DMS153 treated with DMSO at 0.1 percent for 48 hours (cell line): ENCODE measurements around the gene PLXND1.
"Not testable (repeated sequence)": the region's sequence is repeated elsewhere in the genome, so short reads cannot be mapped to it uniquely, and the experiment has no call there.

Experiments used
- DNase-seq: peaks from one replicate; lab custom pipeline; 2025; ENCODE audit not compliant: unreplicated experiment; lab: John Stamatoyannopoulos, UW

The PLXND1 gene, protein sequence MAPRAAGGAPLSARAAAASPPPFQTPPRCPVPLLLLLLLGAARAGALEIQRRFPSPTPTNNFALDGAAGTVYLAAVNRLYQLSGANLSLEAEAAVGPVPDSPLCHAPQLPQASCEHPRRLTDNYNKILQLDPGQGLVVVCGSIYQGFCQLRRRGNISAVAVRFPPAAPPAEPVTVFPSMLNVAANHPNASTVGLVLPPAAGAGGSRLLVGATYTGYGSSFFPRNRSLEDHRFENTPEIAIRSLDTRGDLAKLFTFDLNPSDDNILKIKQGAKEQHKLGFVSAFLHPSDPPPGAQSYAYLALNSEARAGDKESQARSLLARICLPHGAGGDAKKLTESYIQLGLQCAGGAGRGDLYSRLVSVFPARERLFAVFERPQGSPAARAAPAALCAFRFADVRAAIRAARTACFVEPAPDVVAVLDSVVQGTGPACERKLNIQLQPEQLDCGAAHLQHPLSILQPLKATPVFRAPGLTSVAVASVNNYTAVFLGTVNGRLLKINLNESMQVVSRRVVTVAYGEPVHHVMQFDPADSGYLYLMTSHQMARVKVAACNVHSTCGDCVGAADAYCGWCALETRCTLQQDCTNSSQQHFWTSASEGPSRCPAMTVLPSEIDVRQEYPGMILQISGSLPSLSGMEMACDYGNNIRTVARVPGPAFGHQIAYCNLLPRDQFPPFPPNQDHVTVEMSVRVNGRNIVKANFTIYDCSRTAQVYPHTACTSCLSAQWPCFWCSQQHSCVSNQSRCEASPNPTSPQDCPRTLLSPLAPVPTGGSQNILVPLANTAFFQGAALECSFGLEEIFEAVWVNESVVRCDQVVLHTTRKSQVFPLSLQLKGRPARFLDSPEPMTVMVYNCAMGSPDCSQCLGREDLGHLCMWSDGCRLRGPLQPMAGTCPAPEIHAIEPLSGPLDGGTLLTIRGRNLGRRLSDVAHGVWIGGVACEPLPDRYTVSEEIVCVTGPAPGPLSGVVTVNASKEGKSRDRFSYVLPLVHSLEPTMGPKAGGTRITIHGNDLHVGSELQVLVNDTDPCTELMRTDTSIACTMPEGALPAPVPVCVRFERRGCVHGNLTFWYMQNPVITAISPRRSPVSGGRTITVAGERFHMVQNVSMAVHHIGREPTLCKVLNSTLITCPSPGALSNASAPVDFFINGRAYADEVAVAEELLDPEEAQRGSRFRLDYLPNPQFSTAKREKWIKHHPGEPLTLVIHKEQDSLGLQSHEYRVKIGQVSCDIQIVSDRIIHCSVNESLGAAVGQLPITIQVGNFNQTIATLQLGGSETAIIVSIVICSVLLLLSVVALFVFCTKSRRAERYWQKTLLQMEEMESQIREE (N-terminal part only)

DNA sequence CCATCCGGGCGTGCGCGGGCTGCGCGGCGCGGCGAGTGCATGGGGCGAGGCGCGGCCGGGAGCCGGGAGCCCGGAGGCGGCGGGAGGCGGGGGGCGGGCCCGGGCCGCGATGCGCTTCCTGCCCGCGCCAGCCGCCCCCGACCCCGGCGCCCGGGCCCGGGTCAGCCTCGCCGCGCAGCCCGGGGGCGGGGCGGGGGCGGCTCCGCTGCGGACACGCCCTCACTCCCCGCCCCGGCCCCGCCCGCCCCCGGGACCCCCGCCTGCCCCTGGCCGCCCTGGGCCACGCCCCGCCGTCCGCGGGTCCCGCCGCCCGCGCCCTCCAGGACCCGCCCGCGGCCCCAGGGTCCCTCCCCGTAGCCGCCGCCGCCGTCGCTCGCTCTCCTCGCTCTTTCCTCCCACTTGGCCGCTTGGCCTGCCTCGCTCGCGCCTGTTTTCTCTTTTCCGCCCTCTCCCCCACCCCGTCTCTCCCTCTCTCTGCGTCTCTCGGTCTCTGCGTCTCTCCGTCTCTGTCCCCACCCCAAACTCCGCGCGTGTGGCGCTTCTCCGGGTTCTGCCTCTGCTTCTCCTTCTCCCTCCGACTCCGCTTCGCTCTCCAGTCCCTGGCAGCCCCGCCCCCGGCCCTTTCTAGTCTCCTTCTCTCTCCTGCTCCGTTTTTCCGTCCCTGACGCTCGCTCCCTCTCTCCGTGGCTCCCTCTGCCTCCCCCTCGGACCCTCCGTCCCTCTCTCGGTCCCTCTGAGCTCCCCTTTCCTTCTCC, at the start of gene PLXND1:
TSS of gene PLXND1 (minus strand) at position 41 of the 755 bp plus-strand sequence. CDS start at position 4, 37 bp downstream.
- peak; percentile 50 for DNase-seq

DNA sequence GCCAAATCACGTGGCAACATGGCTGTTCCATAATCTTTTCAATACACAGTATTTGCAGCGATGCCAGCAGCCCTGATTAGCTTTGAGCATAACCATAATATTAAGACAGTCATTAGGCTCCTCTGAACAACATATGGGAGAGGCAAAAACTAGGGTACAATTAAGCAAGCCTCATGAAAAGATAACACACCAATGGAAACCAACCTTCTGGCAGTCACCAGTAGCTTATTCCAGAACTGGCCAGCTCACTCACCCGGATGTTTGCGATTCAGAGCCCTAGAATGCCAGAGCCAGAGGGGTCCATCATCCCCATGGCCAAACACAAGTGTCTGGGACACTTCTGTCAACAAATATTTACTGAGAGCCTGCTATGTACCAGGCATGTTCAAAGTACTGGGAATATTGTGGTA, 48.8 kb upstream of the PLXND1 start:
- DNase-seq, result no peak

DNA sequence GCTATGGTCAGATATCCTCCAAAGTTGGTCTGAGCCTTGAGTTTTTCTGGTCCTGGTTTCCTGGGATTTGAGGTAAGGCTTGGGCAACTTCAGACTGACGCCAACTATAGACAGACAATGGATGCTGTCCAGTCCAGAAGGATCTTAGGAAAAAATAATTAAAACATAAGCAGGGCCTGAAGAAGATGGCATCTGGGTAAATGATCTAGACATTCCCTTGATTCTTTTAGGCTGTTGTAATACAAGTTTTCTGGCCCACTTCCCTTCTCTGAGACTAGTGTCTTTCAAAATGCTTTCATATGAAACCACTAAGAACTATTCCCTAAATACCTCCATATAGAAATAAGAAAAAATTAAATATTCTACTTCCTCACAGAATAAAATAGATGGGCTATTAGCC, 47.7 kb upstream of the PLXND1 start:
- DNase-seq, result no peak

DNA sequence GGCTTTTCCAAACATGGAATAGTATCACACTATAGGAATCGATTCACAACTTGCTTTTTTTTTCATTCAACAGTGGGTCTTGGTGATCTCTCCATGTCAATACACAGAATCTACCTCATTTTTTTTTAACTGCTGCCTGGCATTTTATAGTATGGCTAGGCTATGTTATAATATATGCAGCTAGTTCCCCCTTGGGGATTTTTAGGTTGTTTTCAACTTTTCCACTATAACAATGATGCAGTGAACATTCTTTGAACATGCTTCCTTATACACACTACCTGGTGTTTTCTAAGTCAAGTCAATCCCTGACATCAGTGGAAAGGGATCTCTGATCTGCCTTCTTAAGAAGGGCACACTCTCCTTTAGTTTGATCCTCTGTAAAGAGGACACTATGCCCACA, 46.5 kb upstream of the PLXND1 start:
- no peak for DNase-seq

DNA sequence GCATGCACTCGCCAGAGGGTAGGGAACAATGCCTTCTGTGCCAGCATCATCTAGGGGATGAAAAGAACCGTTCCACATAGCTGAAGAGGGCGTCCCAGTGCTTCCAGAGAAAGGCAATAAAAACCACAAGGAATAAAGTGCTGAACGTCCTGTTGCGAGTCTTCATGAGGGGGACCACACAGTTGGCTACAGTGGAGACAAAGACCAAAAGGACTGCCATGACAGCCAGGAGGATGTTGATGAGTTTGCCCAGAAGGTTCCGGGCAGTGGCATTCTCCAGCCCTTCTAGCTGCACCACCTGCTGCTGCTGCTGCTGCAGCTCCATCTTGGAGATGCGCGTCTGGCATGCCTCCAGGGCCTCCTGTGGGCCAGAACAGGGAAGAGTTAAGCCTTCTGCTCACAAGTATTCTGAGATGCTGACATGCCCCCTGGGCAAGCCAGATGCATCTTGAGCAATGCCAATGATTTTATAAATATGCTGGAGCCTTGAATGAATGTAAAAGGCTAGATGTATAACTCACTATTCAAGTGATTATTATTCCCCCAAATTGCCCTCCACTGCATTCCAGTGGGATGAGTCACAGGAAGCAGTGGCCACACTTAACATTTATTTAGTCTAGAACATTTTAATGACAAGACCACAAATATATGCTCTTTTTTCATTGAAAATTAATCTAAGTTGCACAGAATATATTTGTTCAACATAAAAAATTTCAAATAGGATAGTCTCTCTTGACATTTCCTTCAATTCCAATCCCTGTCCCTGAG, 45.1 kb upstream of the PLXND1 start:
- no peak for DNase-seq

DNA sequence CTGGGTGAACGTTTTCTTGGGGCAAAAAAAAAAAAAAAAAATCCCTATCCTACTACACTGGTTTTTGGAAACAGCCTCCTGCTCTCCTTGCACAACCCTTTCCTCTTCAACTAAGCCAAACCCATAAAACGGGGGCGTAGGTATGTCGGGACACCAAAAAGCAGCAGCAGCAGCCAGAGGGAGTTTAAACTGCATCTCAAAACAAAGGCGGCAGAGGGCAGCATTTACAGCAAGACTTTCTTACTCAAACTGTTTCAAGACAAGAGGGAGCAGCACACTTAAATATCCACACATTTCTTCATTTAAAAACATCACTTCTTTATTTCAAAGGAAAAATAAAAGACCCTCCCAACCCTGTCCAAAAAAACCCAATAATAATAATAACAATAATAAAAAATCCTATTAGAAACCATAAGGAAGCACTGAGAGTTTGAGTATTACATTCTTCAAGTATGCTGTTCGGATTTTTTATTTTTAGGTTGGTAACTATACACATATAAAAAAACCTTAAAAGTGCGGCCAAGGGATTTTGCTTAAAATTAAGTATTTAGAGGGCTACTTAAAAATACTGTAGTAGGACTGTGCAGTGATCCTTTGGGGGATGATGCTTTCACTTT, 43.9 kb upstream of the PLXND1 start:
- no peak for DNase-seq

DNA sequence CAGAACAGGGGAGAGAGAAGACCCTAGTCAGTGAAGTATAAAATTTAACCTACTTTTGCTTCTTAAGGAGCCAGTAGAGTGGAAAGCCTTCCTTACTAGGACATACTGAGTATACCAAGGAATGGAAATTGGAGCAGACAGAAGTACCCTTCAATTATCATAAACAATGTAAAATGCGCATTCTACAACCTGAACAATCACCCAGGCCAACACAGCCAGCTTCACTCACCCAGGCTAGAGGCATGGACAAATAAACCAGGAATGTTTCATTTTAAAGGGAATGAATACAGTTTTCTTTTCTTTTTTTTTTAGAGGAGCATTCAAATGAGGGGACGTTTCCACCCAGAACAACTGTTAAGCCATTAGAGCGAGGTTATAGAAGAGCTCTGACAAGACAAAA, 41.9 kb upstream of the PLXND1 start:
- no peak for DNase-seq

DNA sequence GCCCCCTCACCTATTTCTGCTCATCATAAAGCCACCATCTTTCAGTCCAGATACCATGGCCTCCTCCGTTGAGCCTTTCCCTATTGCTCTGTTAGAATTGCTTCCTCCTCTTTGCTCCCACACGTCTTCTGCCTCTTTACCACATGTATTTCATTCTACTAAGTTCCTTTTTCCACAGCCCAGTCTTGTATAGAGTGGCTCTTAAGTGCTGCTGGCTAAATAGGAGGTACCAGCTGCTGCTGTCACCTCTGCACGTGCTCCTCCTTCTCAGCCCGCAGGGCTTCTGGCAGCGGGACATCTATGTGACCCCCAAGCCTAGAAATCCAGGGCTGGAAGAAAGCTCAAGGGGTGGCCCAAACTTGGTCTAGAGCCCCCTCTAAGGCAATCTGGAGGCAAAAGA, 38.8 kb upstream of the PLXND1 start:
- no peak for DNase-seq

DNA sequence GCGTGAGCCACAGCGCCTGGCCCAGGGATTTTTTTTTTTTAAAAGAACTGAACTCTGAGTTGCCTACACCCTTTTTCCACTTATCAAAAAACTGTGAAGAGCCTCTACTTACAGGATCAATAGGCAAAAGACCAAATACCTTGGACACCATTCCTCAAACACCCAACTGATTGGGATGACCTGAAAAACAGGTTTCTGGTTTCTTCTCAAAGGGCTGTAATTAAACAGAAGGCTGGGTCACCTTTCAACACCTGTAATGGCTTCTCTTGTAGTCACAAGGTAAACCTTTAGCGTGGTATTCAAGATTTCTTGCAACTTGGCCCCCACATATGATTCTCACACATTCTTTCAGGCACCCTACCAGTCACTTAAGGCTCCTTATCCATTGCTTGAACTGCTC, 38.4 kb upstream of the PLXND1 start:
- DNase-seq, result no peak

DNA sequence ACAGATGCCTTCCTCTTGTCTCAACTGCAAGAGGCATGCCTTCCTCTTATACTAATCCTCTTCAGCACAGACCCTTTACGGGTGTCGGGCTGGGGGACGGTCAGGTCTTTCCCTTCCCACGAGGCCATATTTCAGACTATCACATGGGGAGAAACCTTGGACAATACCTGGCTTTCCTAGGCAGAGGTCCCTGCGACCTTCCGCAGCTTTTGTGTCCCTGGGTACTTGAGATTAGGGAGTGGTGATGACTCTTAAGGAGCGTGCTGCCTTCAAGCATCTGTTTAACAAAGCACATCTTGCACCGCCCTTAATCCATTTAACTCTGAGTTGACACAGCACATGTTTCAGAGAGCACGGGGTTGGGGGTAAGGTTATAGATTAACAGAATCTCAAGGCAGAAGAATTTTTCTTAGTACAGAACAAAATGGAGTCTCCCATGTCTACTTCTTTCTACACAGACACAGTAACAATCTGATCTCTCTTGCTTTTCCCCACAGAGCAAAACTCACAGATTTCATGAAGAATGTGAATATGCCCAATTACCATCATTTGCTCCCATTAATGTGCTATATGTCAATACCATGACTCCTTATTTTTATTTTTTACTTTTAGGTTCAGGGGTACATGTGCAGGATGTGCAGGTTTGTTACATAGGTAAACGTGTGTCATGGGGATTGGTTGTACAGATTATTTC, 35.2 kb upstream of the PLXND1 start:
- not testable (repeated sequence) for DNase-seq

DNA sequence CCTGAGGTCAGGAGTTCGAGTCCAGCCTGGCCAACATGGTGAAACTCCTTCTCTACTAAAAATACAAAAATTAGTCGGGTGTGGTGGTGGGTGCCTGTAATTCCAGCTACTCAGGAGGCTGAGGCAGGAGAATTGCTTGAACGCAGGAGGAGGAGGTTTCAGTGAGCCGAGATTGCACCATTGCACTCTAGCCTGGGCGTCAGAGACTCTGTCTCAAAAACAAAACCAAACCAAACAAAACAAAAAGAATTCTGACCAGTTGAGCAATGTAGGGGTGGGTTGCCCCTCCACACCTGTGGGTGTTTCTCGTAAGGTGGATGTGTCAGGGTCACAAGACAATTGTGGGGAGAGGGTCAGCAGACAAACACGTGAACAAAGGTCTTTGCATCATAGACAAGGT, 34.5 kb upstream of the PLXND1 start:
- DNase-seq, result not testable (repeated sequence)

DNA sequence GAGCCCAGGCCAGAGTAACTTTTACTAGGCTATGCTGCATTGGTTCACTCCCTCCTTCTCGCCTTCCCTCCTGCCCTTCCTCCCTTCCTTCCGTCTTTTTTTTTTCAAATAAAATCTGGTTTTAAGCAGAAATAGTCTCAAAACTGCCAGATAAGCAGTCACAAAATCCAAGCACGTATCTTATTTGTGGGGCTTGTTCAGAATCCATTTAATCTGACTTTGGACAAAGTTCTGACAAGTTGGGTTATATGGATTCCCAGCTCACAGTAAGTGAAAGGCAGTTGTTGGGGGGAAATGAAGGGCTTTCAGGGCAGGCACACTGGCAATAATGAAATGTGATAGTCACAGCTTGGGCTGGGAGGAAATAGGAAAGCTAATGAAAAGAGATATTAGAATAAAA, 32.0 kb upstream of the PLXND1 start:
- no peak for DNase-seq

DNA sequence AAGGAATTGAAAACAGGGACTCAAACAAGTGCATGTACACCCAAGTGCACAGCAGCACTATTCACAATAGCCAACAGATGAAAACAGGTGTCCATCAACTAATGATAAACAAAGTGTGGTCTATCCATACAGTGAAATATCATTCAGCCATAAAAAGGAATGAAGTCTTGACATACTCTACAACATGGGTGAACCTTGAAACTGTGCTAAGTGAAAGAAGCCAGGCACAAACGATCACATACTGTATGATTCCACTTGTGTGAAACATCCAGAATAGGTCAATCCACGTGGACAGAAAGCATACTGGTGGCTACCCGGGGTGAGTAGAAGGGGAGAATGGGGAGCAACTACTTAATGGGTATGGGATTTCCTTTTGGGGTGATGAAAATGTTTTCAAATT, 29.6 kb upstream of the PLXND1 start:
- DNase-seq, result no peak

DNA sequence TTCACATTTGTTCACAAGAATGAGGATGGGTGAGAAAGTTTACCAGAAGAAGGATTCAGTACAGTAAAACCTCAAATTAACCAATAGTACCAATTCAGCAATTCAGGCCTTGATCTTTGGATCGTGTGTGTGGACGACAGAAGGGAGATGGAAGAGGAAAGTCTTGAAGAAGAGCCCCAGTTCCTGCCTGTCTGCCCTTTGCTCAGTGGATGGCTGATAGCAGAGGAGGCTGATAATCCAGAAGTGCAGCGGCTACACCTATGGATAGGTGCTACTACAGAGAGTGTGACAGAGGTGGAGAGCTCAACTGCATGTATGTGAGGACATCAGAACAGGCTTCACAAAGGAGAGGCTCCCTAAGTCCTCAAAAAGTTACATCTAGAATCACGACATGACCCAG, 29.2 kb upstream of the PLXND1 start:
- no peak for DNase-seq

DNA sequence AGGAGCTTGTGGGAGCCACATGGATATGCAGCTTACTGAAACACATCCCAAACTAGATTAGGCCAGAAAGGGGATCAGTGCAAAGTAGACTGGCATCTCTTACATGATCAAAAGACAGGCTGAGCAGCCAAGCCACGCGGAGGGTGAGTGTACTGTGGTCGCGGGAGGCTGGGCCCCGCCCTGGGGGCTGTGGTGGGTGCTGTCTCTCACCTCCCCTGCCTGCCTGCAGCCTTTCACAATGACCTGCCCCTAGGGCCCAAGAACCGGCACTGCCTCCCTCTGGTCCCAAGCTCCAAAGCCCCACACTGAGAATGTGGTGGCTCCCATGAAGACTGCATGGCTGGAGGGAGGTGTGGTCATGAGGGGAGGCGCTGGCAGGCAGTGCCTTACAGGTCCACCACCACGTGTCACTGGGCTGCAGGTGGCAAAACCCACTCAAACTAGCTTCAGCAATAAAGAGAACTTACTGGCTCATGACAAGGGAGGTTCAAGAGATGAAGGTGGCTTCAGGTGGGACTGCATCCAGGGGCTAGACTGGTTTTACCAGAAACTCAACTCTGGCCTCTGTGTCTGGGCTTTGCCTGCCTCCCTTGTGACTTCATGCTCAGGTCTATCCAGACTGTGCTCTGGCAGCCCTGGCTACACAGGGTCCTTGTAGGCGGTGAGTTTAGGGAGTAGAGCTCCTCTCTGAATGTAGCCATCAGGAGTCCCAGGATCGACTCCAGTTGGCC, 27.4 kb upstream of the PLXND1 start:
- DNase-seq, result no peak

DNA sequence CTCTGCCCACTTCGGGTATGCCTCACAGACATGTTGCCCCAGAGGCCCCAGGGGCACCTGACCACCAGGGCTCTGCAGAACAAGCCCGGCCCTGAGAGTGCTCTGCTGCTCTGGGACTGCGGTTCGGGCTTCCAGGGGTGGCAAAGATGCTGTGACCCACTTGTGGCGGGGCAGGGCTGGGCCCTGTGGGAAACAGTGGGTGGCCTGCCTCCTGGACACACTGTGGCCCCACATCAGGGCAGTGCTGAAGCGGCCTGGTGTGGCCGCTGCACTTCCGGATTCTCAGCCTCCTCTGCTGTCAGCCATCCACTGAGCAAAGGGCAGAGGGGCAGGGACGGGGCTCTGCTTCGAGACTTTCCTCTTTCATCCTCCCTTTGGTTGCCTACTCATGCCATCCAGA, 26.5 kb upstream of the PLXND1 start:
- no peak for DNase-seq

DNA sequence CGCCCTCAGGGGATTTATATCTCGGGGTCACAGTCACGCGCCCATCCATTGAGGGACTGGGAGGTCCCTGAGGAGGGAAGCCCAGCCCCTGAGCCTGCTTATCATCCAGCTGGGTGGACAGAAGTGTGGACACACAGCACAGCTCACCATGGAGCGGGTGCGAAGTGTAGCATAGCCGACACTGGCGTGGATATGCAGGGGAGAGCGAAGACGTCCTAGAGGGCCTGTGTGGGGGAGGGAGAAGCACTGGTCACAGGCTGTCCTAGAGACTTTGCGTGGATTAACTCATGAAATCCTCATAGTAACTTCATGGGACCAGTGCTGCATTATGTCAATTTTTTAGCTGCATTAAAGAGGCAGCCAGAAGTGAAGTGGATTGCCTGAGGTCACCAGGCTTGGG, 26.1 kb upstream of the PLXND1 start:
- no peak for DNase-seq

DNA sequence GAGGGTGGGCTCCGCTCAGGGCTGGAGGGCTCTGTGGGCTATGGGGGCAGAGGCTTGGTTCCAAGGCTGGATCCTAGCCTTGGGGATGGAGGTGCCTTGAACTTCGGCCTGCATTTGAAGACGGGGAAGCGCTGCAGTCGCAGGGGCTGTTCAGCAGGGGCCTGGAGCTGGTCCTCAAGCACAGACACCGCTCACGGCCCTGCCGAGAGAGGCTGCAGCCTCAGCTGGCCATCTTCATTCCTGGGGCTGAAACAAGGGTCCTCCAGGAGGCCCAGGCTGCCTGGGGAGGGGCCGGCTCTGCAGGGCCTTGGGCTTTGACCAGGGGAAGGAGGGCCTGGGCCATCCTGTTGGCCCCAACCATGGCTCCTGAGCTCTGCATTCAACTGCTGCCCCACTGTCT, 25.6 kb upstream of the PLXND1 start:
- no peak for DNase-seq
